Stimulated activated CD8-positive, alpha-beta memory T cell treated with anti-CD3 and anti-CD28 coated beads, Interleukin-4, amount 100 ng/mL, for 1 hour (primary cell): ENCODE results near the gene ATP9B.

Source experiments
- DNase-seq, 2 donors: peaks; one replicate each; pipeline ENCODE4 v3.0.0-alpha.2; 2020; ENCODE audit warnings: low read depth in 2 of 2, low spot score in 1 of 2

ATP9B gene

GRCh38 chr18:79068937-79069716, at the start of gene ATP9B:
Gene ATP9B (plus strand): TSS chr18:79069394. CDS start chr18:79069411, 17 bp downstream.
- peak; percentile 95 to 99 for DNase-seq

GRCh38 chr18:79019881-79020280, 49.3 kb upstream of the ATP9B start:
- DNase-seq = no peak

GRCh38 chr18:79022603-79023002, 46.6 kb upstream of the ATP9B start:
- DNase-seq = no peak

GRCh38 chr18:79026491-79026890, 42.7 kb upstream of the ATP9B start:
- no peak for DNase-seq

GRCh38 chr18:79030680-79031079, 38.5 kb upstream of the ATP9B start:
- no peak for DNase-seq

- DNase-seq = no peak
These were observed 26.9 kb upstream of the ATP9B start for GRCh38 chr18:79042276-79042675.

GRCh38 chr18:79043288-79043687, 25.9 kb upstream of the ATP9B start:
- DNase-seq = no peak

- no peak for DNase-seq
These were observed 22.7 kb upstream of the ATP9B start for GRCh38 chr18:79046522-79046921.

- DNase-seq = no peak
These were observed 21.5 kb upstream of the ATP9B start for GRCh38 chr18:79047556-79048244.

GRCh38 chr18:79048245-79048632, 21.0 kb upstream of the ATP9B start:
- DNase-seq = no peak

- DNase-seq = no peak
These were observed 19.7 kb upstream of the ATP9B start for GRCh38 chr18:79049506-79049905.

- no peak for DNase-seq
These were observed 19.2 kb upstream of the ATP9B start for GRCh38 chr18:79050005-79050404.

- no peak for DNase-seq
These were observed 12.3 kb upstream of the ATP9B start for GRCh38 chr18:79056827-79057367.

- DNase-seq = no peak
These were observed 11.2 kb upstream of the ATP9B start for GRCh38 chr18:79058007-79058406.

- DNase-seq = no peak
These were observed 6.4 kb upstream of the ATP9B start for GRCh38 chr18:79062806-79063205.

- DNase-seq = no peak
These were observed 5.0 kb upstream of the ATP9B start for GRCh38 chr18:79064228-79064627.

- no peak for DNase-seq
These were observed 3.4 kb upstream of the ATP9B start for GRCh38 chr18:79065802-79066201.

- no peak for DNase-seq
These were observed 1.6 kb upstream of the ATP9B start for GRCh38 chr18:79067611-79068010.

- DNase-seq = no peak
These were observed 755 bp upstream of the ATP9B start for GRCh38 chr18:79068341-79068936.

GRCh38 chr18:79069717-79070151, 540 bp downstream of the ATP9B start:
- DNase-seq = no peak

- DNase-seq = no peak
These were observed 1.3 kb downstream of the ATP9B start for GRCh38 chr18:79070486-79070885.

- no peak for DNase-seq
These were observed 1.8 kb downstream of the ATP9B start for GRCh38 chr18:79071037-79071436.
